Epithelial cell of proximal tubule (primary cell): ENCODE results near the gene NDRG4. TPM values are rescaled to one million over a fixed set of nuclear protein-coding genes. Genes with fewer than 3 reads are reported as not detected.

Experiments used
- DNase-seq: peaks from one replicate; pipeline ENCODE4 v3.0.0-alpha.2; 2011; ENCODE audit warnings: low read depth
- H3K4me3 ChIP-seq: 2 replicates; pipeline ENCODE4 v1.5.1; 2011; ENCODE audit warnings: low read depth, mild to moderate bottlenecking, low read length
- total RNA-seq: library from RNA; depleted of rRNA; stranded (reverse); fragments of >200 nt; gene quantifications from 2 replicates; pipeline ENCODE4 v1.2.3, GENCODE V29; 2015
- TF ChIP-seq, protein P1 (sequence below): conservative IDR thresholded peaks from 2 replicates; pipeline ENCODE4 v1.5.1; 2012; ENCODE audit warnings: low read depth, mild to moderate bottlenecking, low read length

Gene NDRG4
- total RNA-seq, 1 donor from 2014 or later: 30.8 TPM

GRCh38 chr16:58501242-58502131 is 1.5 kb downstream of the NDRG4 start:
- peak overlapping the region; percentile 40 for H3K4me3 ChIP-seq
- no peak for DNase-seq
- TF ChIP-seq, protein P1, sequence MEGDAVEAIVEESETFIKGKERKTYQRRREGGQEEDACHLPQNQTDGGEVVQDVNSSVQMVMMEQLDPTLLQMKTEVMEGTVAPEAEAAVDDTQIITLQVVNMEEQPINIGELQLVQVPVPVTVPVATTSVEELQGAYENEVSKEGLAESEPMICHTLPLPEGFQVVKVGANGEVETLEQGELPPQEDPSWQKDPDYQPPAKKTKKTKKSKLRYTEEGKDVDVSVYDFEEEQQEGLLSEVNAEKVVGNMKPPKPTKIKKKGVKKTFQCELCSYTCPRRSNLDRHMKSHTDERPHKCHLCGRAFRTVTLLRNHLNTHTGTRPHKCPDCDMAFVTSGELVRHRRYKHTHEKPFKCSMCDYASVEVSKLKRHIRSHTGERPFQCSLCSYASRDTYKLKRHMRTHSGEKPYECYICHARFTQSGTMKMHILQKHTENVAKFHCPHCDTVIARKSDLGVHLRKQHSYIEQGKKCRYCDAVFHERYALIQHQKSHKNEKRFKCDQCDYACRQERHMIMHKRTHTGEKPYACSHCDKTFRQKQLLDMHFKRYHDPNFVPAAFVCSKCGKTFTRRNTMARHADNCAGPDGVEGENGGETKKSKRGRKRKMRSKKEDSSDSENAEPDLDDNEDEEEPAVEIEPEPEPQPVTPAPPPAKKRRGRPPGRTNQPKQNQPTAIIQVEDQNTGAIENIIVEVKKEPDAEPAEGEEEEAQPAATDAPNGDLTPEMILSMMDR: no peak

DNA sequence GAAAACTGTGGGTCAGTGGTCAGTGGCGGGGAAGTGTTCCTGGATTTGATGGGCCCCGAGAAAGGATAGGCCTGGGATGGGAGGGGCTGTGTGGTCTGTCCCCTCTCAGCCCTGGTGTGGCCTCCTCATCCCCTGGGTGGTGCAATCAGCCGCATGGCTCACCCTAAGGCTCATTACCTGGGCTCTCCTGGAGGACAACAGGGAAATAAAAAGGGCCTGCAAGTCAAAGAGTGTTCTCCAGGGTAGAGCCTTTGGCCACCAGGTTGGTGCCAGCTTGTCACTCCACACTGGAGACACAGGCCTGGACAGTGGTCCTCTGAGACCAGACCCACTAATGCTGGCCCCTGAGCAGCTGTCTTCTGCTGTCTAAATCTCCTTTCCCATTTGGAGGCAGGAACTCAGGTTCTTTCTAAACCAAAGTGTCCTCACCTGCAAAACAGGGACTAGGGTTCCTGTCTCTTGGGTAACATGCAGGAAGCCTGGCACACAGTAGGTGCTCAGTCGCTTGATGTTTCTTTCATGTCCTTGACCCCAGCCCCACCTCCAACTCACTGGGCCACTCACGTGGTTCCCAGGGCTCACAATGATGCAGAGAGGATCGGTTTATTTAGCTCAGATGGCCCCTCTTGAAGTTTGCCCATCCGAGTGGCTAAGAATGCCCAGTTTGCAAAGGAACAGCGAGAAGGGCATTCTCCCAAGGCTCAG is 2.4 kb downstream of the NDRG4 start:
- TF ChIP-seq, protein P1: no peak
- no peak for DNase-seq
- H3K4me3 ChIP-seq: no peak overlapping the region

GRCh38 chr16:58503166-58503862 is 3.4 kb downstream of the NDRG4 start:
- H3K4me3 ChIP-seq: no peak overlapping the region
- DNase-seq: no peak
- TF ChIP-seq, protein P1: no peak

DNA sequence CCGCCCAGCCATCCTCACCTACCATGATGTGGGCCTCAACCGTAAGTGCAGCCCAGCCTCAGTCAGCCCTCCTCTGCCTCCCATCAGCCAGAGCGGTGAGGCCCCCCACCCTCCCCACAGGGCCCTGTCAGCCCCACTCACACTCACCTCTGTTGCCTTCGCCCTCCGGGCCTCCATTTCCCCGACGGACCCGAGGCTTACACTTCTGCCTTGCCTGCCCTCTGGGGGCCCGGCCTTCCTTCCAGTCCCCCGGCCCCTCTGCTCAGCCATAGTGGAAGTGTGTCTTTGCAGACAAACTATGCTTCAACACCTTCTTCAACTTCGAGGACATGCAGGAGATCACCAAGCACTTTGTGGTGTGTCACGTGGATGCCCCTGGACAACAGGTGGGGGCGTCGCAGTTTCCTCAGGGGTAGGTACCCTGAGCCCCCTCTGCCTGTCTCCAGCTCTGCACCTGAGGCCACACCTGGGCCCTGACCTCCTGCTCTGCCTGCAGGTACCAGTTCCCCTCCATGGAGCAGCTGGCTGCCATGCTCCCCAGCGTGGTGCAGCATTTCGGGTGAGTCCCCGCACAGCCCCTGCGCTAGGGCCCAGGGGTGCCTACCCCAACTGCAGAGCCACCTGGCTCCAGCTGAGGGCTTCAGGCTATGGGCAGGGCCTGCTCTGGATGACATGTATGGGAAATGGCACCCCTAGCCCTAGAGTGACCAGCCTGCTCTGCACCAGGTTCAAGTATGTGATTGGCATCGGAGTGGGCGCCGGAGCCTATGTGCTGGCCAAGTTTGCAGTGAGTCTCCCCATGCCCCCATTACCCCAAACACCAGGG is 4.1 kb downstream of the NDRG4 start:
- H3K4me3 ChIP-seq: no peak overlapping the region
- no peak for DNase-seq
- TF ChIP-seq, protein P1: no peak

DNA sequence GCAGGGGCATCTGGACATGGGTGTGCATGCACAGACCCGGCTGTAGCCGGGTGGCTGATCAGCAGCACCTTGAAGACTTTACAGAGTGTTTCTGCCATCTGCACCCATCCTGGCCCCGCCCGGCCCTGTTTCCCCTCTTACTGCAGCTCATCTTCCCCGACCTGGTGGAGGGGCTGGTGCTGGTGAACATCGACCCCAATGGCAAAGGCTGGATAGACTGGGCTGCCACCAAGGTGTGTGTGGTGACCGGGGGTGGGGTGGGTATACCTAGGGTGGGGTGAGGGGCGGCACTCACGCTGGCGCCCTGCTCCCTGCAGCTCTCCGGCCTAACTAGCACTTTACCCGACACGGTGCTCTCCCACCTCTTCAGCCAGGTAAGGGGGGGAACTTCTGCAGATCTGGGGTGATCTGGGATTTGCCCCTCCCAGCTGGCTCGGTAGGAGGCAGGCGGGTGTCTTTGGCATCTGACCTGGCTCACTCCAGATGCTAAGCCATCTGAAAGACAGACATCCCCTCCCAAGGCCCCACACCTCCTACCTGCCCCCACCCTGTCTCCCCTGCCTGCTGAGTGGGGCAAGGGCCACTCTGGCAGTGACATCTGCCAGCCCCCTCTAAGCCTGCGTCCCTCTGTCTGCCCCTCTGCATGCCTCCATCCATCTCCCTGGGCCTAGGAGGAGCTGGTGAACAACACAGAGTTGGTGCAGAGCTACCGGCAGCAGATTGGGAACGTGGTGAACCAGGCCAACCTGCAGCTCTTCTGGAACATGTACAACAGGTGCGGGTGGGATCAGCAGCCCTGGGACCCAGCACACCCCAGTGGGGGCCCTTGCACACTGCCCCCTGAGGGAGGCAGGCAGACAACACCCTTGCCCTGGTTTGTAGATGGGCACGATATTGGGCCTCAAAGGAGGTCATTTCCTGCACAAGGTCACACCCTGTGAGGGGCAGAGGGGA is 6.6 kb downstream of the NDRG4 start:
- no peak overlapping the region for H3K4me3 ChIP-seq
- TF ChIP-seq, protein P1: no peak
- DNase-seq: no peak
